CD14-positive monocyte (primary cell): ENCODE data around the gene UBL4B. TPM values are rescaled to one million over a fixed set of nuclear protein-coding genes. Genes with fewer than 3 reads are reported as not detected.
A peak's percentile ranks its signal among the peaks of the same experiment; 100 is the strongest.

Experiments used
- DNase-seq, 3 donors: peaks; one replicate each; pipeline ENCODE4 v3.0.0-alpha.2; 2011 to 2022
- H2AFZ ChIP-seq: 2 replicates; pipeline ENCODE4 v1.6.0; 2012; ENCODE audit warnings: mild to moderate bottlenecking, low read depth, low read length, inconsistent platforms; ENCODE audit not compliant: insufficient read depth, poor library complexity, severe bottlenecking
- H3K27ac ChIP-seq, 2 donors: 1 replicate in 1 of 2; 2 replicates in 1 of 2; pipeline ENCODE4 v1.5.1; 2012 to 2013; ENCODE audit warnings: low read length in 2 of 2, control low read depth in 1 of 2, inconsistent platforms in 1 of 2, low read depth in 1 of 2, mild to moderate bottlenecking in 1 of 2
- H3K27me3 ChIP-seq, 2 donors: one replicate each; pipeline versions ENCODE4 v1.6.0 to v1.6.1; 2011 to 2013; ENCODE audit warnings: low read length in 2 of 2; ENCODE audit not compliant: control insufficient read depth in 2 of 2, insufficient read depth in 2 of 2
- H3K36me3 ChIP-seq, 2 donors: replicated peaks in 1 of 2; 1 replicate in 1 of 2; 2 replicates in 1 of 2; pipeline versions ENCODE4 v1.5.1 to v1.6.1; 2012 to 2013; ENCODE audit warnings: low read length in 2 of 2, control low read depth in 1 of 2, inconsistent platforms in 1 of 2, mild to moderate bottlenecking in 1 of 2; ENCODE audit not compliant: insufficient read depth in 2 of 2, control insufficient read depth in 1 of 2
- H3K4me1 ChIP-seq, 2 donors: 1 replicate in 1 of 2; 2 replicates in 1 of 2; pipeline versions ENCODE4 v1.5.1 to v1.6.1; 2012 to 2013; ENCODE audit warnings: low read length in 2 of 2, control low read depth in 1 of 2, inconsistent platforms in 1 of 2, mild to moderate bottlenecking in 1 of 2, moderate library complexity in 1 of 2; ENCODE audit not compliant: insufficient read depth in 2 of 2, control insufficient read depth in 1 of 2
- H3K4me2 ChIP-seq: replicated peaks from 2 replicates; pipeline ENCODE3; 2012; ENCODE audit warnings: low read length, moderate library complexity, mild to moderate bottlenecking; ENCODE audit not compliant: poor library complexity, severe bottlenecking; ENCODE audit errors: extremely low read depth
- H3K4me3 ChIP-seq, 3 experiments: fragments of 200-600 bp in 1 of 3; sonication (generic) in 1 of 3; replicated peaks in 1 of 3; 1 replicate in 2 of 3; 2 replicates in 1 of 3; pipeline ENCODE4 v1.5.1; 2011 to 2013; ENCODE audit warnings: low read length in 3 of 3, mild to moderate bottlenecking in 3 of 3, control low read depth in 2 of 3, low read depth in 2 of 3, inconsistent platforms in 1 of 3, moderate library complexity in 1 of 3
- H3K79me2 ChIP-seq: 2 replicates; pipeline ENCODE4 v1.6.0; 2012; ENCODE audit warnings: mild to moderate bottlenecking, control low read depth, inconsistent platforms, low read length, moderate library complexity; ENCODE audit not compliant: insufficient read depth
- H3K9ac ChIP-seq: 2 replicates; pipeline ENCODE4 v1.6.0; 2017; ENCODE audit warnings: low read length, mild to moderate bottlenecking; ENCODE audit not compliant: insufficient read depth, poor library complexity, severe bottlenecking
- H3K9me3 ChIP-seq, 2 donors: replicated peaks in 1 of 2; 1 replicate in 1 of 2; 2 replicates in 1 of 2; pipeline versions ENCODE4 v1.5.1 to v1.6.1; 2012 to 2013; ENCODE audit warnings: low read length in 2 of 2, control low read depth in 1 of 2; ENCODE audit not compliant: control insufficient read depth in 1 of 2, insufficient read depth in 1 of 2
- H4K20me1 ChIP-seq: 2 replicates; pipeline ENCODE4 v1.6.0; 2012; ENCODE audit warnings: mild to moderate bottlenecking, low read length, control low read depth, moderate library complexity; ENCODE audit not compliant: insufficient read depth
- H3K27ac Mint-ChIP-seq, 7 donors: one replicate each; pipeline ENCODE4 v1.8.0; 2020; ENCODE audit warnings: mild to moderate bottlenecking in 7 of 7, mixed read lengths in 7 of 7, moderate library complexity in 6 of 7, inconsistent platforms in 2 of 7
- H3K27me3 Mint-ChIP-seq, 3 donors: one replicate each; pipeline ENCODE4 v1.8.0; 2021 to 2022; ENCODE audit warnings: low read depth in 3 of 3, mild to moderate bottlenecking in 3 of 3, mixed read lengths in 3 of 3, moderate library complexity in 3 of 3, inconsistent platforms in 1 of 3
- H3K36me3 Mint-ChIP-seq, 2 donors: one replicate each; pipeline ENCODE4 v1.8.0; 2020; ENCODE audit warnings: mixed read lengths in 2 of 2, inconsistent platforms in 1 of 2, mild to moderate bottlenecking in 1 of 2
- H3K4me1 Mint-ChIP-seq: one replicate; pipeline ENCODE4 v1.8.0; 2020; ENCODE audit warnings: mild to moderate bottlenecking, mixed read lengths
- H3K4me3 Mint-ChIP-seq, 2 donors: one replicate each; pipeline ENCODE4 v1.8.0; 2020; ENCODE audit warnings: mild to moderate bottlenecking in 2 of 2, mixed read lengths in 2 of 2, moderate library complexity in 1 of 2
- H3K9me3 Mint-ChIP-seq, 7 donors: one replicate each; pipeline ENCODE4 v1.8.0; 2020 to 2022; ENCODE audit warnings: mixed read lengths in 7 of 7, mild to moderate bottlenecking in 6 of 7, moderate library complexity in 6 of 7, inconsistent platforms in 2 of 7
- CTCF ChIP-seq: fragments of 200-600 bp; IDR thresholded peaks from one replicate; pipeline ENCODE4 v1.8.0; 2022; ENCODE audit warnings: antibody characterized with exemption, mild to moderate bottlenecking
- WGBS: methylation state at CpG from one replicate; pipeline ENCODE4 v1.1.5; 2013; ENCODE audit warnings: missing lambda C conversion rate; ENCODE audit not compliant: insufficient coverage; 5-methylcytosine and 5-hydroxymethylcytosine counted together
- intact Hi-C, 2 donors: fragments of 100-400 bp; cut with micrococcal nuclease; formaldehyde crosslinking; loops; one replicate each; pipeline versions ENCODE4 v1.15.0 to v1.15.1; 2023
- polyA plus RNA-seq, 3 donors: library from polyadenylated mRNA; depleted of rRNA in 1 of 3; unstranded in 2 of 3; stranded (reverse) in 1 of 3; fragments of 300-500 nt in 2 of 3; fragments of >200 nt in 1 of 3; fragmentation: Illumina TruSeq in 2 of 3; gene quantifications; 1 replicate in 2 of 3; 2 replicates in 1 of 3; pipeline ENCODE4 v1.2.3, GENCODE V29; 2012 to 2021

The UBL4B gene
- polyA plus RNA-seq, 3 donors, result not detected

- peaks cover 14% of the 10 kb centered on the region in 2 donors for H3K4me1 ChIP-seq
- H3K9me3 ChIP-seq, result peaks cover 0 to 4% of the 10 kb centered on the region in 2 donors
- H3K27ac ChIP-seq, result no peak overlapping the region
- H3K36me3 Mint-ChIP-seq, result no peaks in the 10 kb centered on the region
- H3K27me3 Mint-ChIP-seq, result peaks cover 5 to 11% (median 7%) of the 10 kb centered on the region in 3 donors
- no peak for TF ChIP-seq CTCF
- H2AFZ ChIP-seq, result no peak overlapping the region
- H3K4me2 ChIP-seq, result no peak overlapping the region
- H3K36me3 ChIP-seq, result no peaks in the 10 kb centered on the region
- no peaks in the 10 kb centered on the region for H4K20me1 ChIP-seq
- no peaks in the 10 kb centered on the region for H3K79me2 ChIP-seq
- H3K9me3 Mint-ChIP-seq, result peaks cover 0 to 8% (median 0%) of the 10 kb centered on the region in 7 donors
- no peak overlapping the region for H3K4me3 ChIP-seq
- WGBS, result 95% methylated on average over 9 of the region's 11 CpGs
- peaks cover 14% of the 10 kb centered on the region for H3K4me1 Mint-ChIP-seq
- H3K4me3 Mint-ChIP-seq, result no peak overlapping the region
- no peak overlapping the region for H3K9ac ChIP-seq
- intact Hi-C loops, result no loop called here
- no peak for DNase-seq
- no peaks in the 10 kb centered on the region for H3K27me3 ChIP-seq
- H3K27ac Mint-ChIP-seq, result peak overlapping the region in 1 of 7 donors; percentile 82
These were observed 14.6 kb upstream of the UBL4B start for GRCh38 chr1:110097507-110098221.

- H3K36me3 Mint-ChIP-seq, result no peaks in the 10 kb centered on the region
- 92% methylated on average over 5 of the region's 9 CpGs for WGBS
- no peak for TF ChIP-seq CTCF
- no peak overlapping the region for H3K4me3 ChIP-seq
- no peak for DNase-seq
- no peak overlapping the region for H3K4me2 ChIP-seq
- no peak overlapping the region for H2AFZ ChIP-seq
- H3K4me1 ChIP-seq, result peaks cover 17 to 18% of the 10 kb centered on the region in 2 donors
- H3K9me3 Mint-ChIP-seq, result peaks cover 0 to 8% (median 0%) of the 10 kb centered on the region in 7 donors
- H3K27me3 ChIP-seq, result no peaks in the 10 kb centered on the region
- no peaks in the 10 kb centered on the region for H4K20me1 ChIP-seq
- H3K4me3 Mint-ChIP-seq, result no peak overlapping the region
- H3K9me3 ChIP-seq, result peaks cover 0 to 4% of the 10 kb centered on the region in 2 donors
- H3K27ac ChIP-seq, result no peak overlapping the region
- peaks cover 5 to 11% (median 7%) of the 10 kb centered on the region in 3 donors for H3K27me3 Mint-ChIP-seq
- H3K79me2 ChIP-seq, result no peaks in the 10 kb centered on the region
- no peak overlapping the region for H3K9ac ChIP-seq
- intact Hi-C loops, result no loop called here
- H3K27ac Mint-ChIP-seq, result peak overlapping the region in 3 of 7 donors; percentile 5 to 82 (median 37)
- H3K36me3 ChIP-seq, result no peaks in the 10 kb centered on the region
- peaks cover 20% of the 10 kb centered on the region for H3K4me1 Mint-ChIP-seq
These were observed 13.8 kb upstream of the UBL4B start for GRCh38 chr1:110098222-110099026.
